Left ventricle myocardium inferior (tissue), 1 donor: ENCODE measurements around the gene TLE5. TPM values are rescaled to one million over a fixed set of nuclear protein-coding genes. Genes with fewer than 3 reads are reported as not detected.
A peak's percentile ranks its signal among the peaks of the same experiment; 100 is the strongest.

Experiments
- DNase-seq: peaks from one replicate; pipeline ENCODE4 v3.0.0-alpha.2; 2020
- H3K27ac ChIP-seq: fragments of 200-600 bp; replicated peaks from 2 replicates; pipeline ENCODE4 v1.8.0; 2021
- H3K27me3 ChIP-seq: fragments of 200-600 bp; 2 replicates; pipeline ENCODE4 v1.8.0; 2021; ENCODE audit warnings: low read depth
- H3K36me3 ChIP-seq: fragments of 200-600 bp; 2 replicates; pipeline ENCODE4 v1.8.0; 2021
- H3K4me1 ChIP-seq: fragments of 200-600 bp; 2 replicates; pipeline ENCODE4 v1.8.0; 2021
- H3K4me3 ChIP-seq: fragments of 200-600 bp; 2 replicates; pipeline ENCODE4 v1.8.0; 2021; ENCODE audit warnings: mild to moderate bottlenecking, moderate library complexity
- H3K9me3 ChIP-seq: fragments of 200-600 bp; replicated peaks from 2 replicates; pipeline ENCODE4 v1.8.0; 2021
- CTCF ChIP-seq: fragments of 200-600 bp; IDR thresholded peaks from 2 replicates; pipeline ENCODE4 v1.8.0; 2021; ENCODE audit warnings: antibody characterized with exemption, mild to moderate bottlenecking, borderline replicate concordance
- intact Hi-C: fragments of 100-400 bp; cut with micrococcal nuclease; formaldehyde crosslinking; loops from one replicate; pipeline ENCODE4 v1.11.0; 2022
- total RNA-seq: library from RNA; stranded (reverse); fragmentation: NEBNext Ultra II Directional; extraction: Animal tissue kit (Norgen Biotek cat#: 25700); gene quantifications from one replicate; pipeline ENCODE4 v1.2.1, GENCODE V29; 2021
- donor health status: DM: no; HTN: yes; CAD: no; lungs with severe emphysema.

Gene TLE5
- total RNA-seq, 1 donor from 2014 or later = 799 TPM

- Histone ChIP-seq H3K27ac (peak overlapping the region; percentile 96), H3K4me3 (peak overlapping the region; percentile 72), H3K9me3 (no peaks in the 10 kb centered on the region), H3K27me3 (no peaks in the 10 kb centered on the region), H3K36me3 (no peaks in the 10 kb centered on the region), H3K4me1 (peaks cover 28% of the 10 kb centered on the region)
- DNase-seq = no peak
- intact Hi-C loops = no loop called here
- no peak for TF ChIP-seq CTCF
Observed at GRCh38 chr19:3034656-3035541, 27.4 kb downstream of the TLE5 start.

- no peak overlapping the region for H3K4me3 ChIP-seq
- DNase-seq = no peak
- H3K4me1 ChIP-seq = peaks cover 32% of the 10 kb centered on the region
- H3K27ac ChIP-seq = peak overlapping the region; percentile 96
- H3K36me3 ChIP-seq = no peaks in the 10 kb centered on the region
- intact Hi-C loops = no loop called here
- TF ChIP-seq CTCF = no peak
- no peaks in the 10 kb centered on the region for H3K27me3 ChIP-seq
- H3K9me3 ChIP-seq = no peaks in the 10 kb centered on the region
Observed at GRCh38 chr19:3034406-3034655, 28.0 kb downstream of the TLE5 start.

GRCh38 chr19:3033595-3034405 lies 28.5 kb downstream of the TLE5 start:
- peaks cover 33% of the 10 kb centered on the region for H3K4me1 ChIP-seq
- H3K27me3 ChIP-seq = no peaks in the 10 kb centered on the region
- H3K36me3 ChIP-seq = no peaks in the 10 kb centered on the region
- no peak for TF ChIP-seq CTCF
- H3K9me3 ChIP-seq = no peaks in the 10 kb centered on the region
- no peak overlapping the region for H3K4me3 ChIP-seq
- H3K27ac ChIP-seq = peak overlapping the region; percentile 96
- DNase-seq = no peak
- intact Hi-C loops = no loop called here

GRCh38 chr19:3031607-3031867 lies 30.8 kb downstream of the TLE5 start:
- no peaks in the 10 kb centered on the region for H3K27me3 ChIP-seq
- H3K27ac ChIP-seq = no peak overlapping the region
- no peak overlapping the region for H3K4me3 ChIP-seq
- DNase-seq = no peak
- intact Hi-C loops = no loop called here
- no peaks in the 10 kb centered on the region for H3K36me3 ChIP-seq
- TF ChIP-seq CTCF = no peak
- no peaks in the 10 kb centered on the region for H3K9me3 ChIP-seq
- peaks cover 38% of the 10 kb centered on the region for H3K4me1 ChIP-seq

GRCh38 chr19:3029065-3029923 lies 33.0 kb downstream of the TLE5 start, which contains the start of gene TLE2:
TSS of gene TLE2 (minus strand) at chr19:3029280. CDS start at chr19:3028904, 376 bp downstream.
- no peak for TF ChIP-seq CTCF
- Histone ChIP-seq H3K27ac (peak within 1 kb of the TSS; percentile 72), H3K36me3 (no peaks in the 10 kb centered on the region), H3K4me1 (peaks cover 22% of the 10 kb centered on the region), H3K4me3 (peak within 1 kb of the TSS; percentile 81), H3K27me3 (no peaks in the 10 kb centered on the region), H3K9me3 (no peaks in the 10 kb centered on the region)
- DNase-seq = no peak
- intact Hi-C loops = no loop called here
